G401.6 (cell line): ENCODE results near the gene CCDC6.
"Not testable (repeated sequence)": the region's sequence is repeated elsewhere in the genome, so short reads cannot be mapped to it uniquely, and the experiment has no call there.

Experiments
- FAIRE-seq: peaks from 2 replicates; lab custom pipeline; 2012; peaks lifted over from hg19 to GRCh38; lab: Jason Lieb, UNC

The CCDC6 gene

GRCh38 chr10:59906417-59907202, at the start of gene CCDC6:
Gene CCDC6 (minus strand): TSS chr10:59906556. CDS start chr10:59906424, 132 bp downstream.
- FAIRE-seq, result peak; percentile 87

GRCh38 chr10:59954296-59954695, 47.9 kb upstream of the CCDC6 start:
- no peak for FAIRE-seq

- not testable (repeated sequence) for FAIRE-seq
Measured at GRCh38 chr10:59953711-59954110, 47.4 kb upstream of the CCDC6 start.

GRCh38 chr10:59950105-59950504, 43.7 kb upstream of the CCDC6 start:
- FAIRE-seq, result no peak

- no peak for FAIRE-seq
Measured at GRCh38 chr10:59949608-59950007, 43.3 kb upstream of the CCDC6 start.

- no peak for FAIRE-seq
Measured at GRCh38 chr10:59945991-59946390, 39.6 kb upstream of the CCDC6 start.

GRCh38 chr10:59945590-59945989, 39.2 kb upstream of the CCDC6 start:
- FAIRE-seq, result no peak

GRCh38 chr10:59944339-59944935, 38.1 kb upstream of the CCDC6 start:
- FAIRE-seq, result no peak

GRCh38 chr10:59942556-59942955, 36.2 kb upstream of the CCDC6 start:
- no peak for FAIRE-seq

- FAIRE-seq, result no peak
Measured at GRCh38 chr10:59937720-59938119, 31.4 kb upstream of the CCDC6 start.

GRCh38 chr10:59934701-59935100, 28.3 kb upstream of the CCDC6 start:
- FAIRE-seq, result peak; percentile 40

- FAIRE-seq, result not testable (repeated sequence)
Measured at GRCh38 chr10:59930788-59931521, 24.6 kb upstream of the CCDC6 start.

- FAIRE-seq, result no peak
Measured at GRCh38 chr10:59926086-59926485, 19.7 kb upstream of the CCDC6 start.

GRCh38 chr10:59922907-59923306, 16.6 kb upstream of the CCDC6 start:
- FAIRE-seq, result no peak

GRCh38 chr10:59917922-59918321, 11.6 kb upstream of the CCDC6 start:
- no peak for FAIRE-seq

- FAIRE-seq, result peak; percentile 67
Measured at GRCh38 chr10:59913547-59914237, 7.3 kb upstream of the CCDC6 start.

- FAIRE-seq, result no peak
Measured at GRCh38 chr10:59910867-59911266, 4.5 kb upstream of the CCDC6 start.

GRCh38 chr10:59909815-59910214, 3.5 kb upstream of the CCDC6 start:
- FAIRE-seq, result no peak

GRCh38 chr10:59908808-59909143, 2.4 kb upstream of the CCDC6 start:
- FAIRE-seq, result no peak

GRCh38 chr10:59907918-59908807, 1.8 kb upstream of the CCDC6 start:
- peak; percentile 99 for FAIRE-seq

GRCh38 chr10:59907537-59907917, 1.2 kb upstream of the CCDC6 start:
- FAIRE-seq, result no peak
